GM19468 (cell line): ENCODE data around the gene PINLYP.

Experiments
- ATAC-seq: cut with Tn5 transposase; IDR thresholded peaks from one replicate; pipeline ENCODE4 v1.9.1; 2021; ENCODE audit warnings: mild to moderate bottlenecking, moderate library complexity, moderate number of reproducible peaks; ENCODE audit not compliant: unreplicated experiment; ENCODE audit errors: extremely low read depth

The PINLYP gene

GRCh38 chr19:43575156-43575950, at the start of gene PINLYP, which contains the start of gene XRCC1:
PINLYP (plus strand) TSS chr19:43575801; CDS start chr19:43577192, 1,391 bp downstream.
XRCC1 (minus strand) TSS chr19:43575527; CDS start chr19:43575458, 69 bp downstream.
- ATAC-seq, result peak; percentile 88

- ATAC-seq, result no peak
These were observed 49.5 kb upstream of the PINLYP start for GRCh38 chr19:43525836-43526771.

DNA sequence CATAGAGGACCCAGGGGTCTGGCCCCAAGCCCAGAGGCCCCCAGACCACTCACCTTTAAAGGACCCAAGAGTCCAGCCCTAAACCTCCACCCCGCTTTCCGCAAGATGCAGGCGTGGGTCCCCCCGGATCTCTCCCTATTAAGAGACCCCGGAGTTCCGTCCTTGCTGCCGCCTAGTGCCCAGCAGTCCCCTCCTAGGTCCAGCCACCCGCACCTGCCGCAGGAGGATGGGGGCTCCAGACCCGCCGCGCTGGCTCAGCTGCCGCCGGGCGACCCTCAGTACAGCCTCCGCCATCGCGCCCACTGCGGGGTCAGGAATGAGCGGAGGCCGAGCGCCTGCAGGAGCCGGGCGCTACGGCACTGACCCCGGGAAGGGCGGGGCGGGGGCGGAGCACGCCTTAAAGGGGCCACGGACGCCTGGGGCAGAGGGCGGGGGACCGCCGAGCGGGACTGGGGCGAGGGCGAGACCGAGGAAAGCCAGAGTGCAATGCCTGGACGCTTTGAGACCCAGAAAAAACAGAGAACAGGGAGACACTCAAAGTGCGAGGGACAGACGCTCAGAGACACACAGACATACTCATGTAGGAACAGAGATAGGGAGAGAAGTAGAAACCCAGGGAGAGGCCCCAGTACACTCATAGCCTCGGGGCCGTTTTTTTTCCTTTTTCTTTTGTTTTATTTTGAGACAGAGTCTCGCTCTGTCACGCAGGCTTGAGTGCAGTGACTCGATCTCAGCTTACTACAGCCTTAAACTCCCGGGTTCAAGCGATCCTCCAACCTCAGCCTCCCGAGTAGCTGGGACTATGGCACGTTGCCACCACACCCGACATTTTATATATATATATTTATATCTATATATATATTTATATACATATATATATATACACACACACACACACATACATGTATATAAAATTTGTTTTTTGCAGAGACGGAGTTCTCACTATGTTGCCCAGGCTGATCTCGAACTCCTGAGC, 48.4 kb upstream of the PINLYP start, which contains the start of gene ETHE1:
Gene ETHE1, minus strand, starts transcription at position 318 of the 976 bp plus-strand sequence. Its CDS starts 24 bp downstream, at position 294.
- no peak for ATAC-seq

GRCh38 chr19:43527860-43528622, 47.6 kb upstream of the PINLYP start:
- ATAC-seq, result no peak

- ATAC-seq, result no peak
These were observed 43.0 kb upstream of the PINLYP start for GRCh38 chr19:43532571-43532961.

DNA sequence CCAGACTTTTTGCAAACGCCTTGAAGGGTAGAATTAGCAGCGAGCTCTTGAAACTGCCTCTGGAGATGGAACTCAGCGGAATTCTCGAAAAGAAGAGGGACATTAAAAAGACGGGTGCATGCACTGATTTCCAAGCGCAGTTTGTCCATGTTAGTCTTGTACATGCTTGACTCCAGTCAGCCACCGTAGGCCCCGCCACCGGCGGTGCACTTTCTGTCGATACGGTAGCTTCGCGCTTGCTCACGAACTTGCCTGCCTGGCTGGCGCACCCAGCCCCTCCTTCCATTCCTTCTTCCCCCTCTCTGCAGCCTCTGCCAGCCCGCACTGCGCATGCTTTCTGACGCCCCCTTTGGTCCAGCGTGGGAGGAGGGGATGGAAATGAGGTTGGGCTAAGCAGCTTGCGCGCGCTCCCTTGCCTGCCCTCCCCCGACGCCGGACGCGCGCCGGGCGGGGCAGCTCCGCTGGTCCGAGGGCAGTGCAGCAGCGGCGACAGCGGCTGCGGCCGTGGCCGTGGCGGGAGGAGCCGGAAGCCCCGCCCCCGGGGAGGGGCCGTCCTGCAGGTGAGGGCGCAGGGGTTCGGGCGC, 42.5 kb upstream of the PINLYP start, which contains the start of gene ZNF575:
Gene ZNF575, plus strand, starts transcription at position 227 of the 584 bp plus-strand sequence. CDS start 1,235 bp downstream, outside the sequence.
- ATAC-seq, result peak; percentile 65

- ATAC-seq, result peak; percentile 62
These were observed 41.9 kb upstream of the PINLYP start for GRCh38 chr19:43533546-43534304.

DNA sequence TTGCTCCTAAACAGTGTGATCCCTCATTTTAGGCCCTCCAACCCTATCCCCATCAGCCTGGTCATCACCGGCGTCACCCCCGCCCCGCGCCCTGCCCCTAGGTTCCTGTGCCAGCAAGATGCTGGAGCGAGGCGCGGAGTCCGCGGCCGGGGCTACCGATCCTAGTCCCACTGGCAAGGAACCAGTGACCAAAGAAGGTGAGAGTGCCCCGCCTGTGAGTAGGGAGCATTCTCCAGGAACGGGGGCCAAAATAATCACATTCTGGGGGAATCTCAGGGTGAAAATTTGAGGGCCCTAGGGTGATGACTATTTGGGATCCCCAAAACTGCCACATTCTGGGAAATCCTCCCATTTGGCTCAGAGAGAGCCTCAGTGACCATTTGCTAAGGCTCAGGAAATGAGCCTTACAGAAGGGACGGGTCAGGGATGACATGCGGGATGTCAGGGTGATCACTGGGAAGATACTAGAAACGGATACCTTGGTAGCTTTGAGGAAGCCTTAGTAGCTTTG, 41.2 kb upstream of the PINLYP start:
- ATAC-seq, result no peak

DNA sequence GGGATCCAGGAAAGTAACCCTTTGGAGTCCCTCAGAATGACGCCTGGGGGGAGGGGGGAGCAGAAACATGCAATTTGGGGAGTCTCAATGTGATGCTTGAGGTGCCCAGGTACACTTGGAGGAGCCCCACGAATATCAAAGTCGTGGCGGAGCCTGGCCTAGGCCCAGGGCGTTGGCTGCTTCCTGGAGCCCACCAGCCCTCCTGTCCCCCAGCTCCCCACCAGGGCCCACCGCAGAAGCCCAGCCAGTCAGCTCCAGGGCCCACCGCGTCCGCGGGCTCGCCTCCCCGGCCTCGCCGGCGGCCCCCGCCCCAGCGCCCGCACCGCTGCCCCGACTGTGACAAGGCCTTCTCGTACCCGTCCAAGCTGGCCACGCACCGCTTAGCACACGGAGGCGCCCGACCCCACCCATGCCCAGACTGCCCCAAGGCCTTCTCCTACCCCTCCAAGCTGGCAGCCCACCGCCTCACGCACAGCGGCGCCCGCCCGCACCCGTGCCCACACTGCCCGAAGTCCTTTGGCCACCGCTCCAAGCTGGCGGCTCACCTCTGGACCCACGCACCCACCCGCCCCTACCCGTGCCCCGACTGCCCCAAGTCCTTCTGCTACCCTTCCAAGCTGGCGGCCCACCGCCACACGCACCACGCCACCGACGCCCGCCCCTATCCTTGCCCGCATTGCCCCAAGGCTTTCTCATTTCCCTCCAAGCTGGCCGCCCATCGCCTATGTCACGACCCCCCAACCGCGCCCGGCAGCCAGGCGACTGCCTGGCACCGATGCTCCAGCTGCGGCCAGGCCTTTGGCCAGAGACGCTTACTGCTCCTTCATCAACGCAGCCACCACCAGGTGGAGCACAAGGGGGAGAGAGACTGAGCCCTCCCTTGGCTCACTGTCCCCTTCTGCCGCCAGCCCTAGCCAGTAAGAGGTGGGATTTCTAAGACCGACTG, 40.5 kb upstream of the PINLYP start:
- no peak for ATAC-seq

DNA sequence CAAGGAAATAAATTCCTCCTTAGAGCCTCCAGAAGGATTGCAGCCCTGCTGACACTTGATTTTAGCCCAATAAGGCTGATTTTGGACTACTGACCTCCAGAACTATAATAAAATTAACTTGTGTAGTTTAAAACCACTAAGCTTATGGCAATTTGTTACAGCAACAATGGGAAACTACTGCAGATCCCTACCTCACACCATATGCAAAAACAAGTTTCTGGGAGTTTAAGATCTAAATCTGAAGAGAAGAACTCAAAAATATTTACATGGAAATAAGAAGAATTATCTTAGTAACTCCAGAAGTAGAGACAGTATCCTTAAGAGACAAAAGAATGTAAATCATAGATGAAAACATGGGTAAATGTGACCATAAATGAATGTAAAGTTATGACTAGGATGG, 36.7 kb upstream of the PINLYP start:
- no peak for ATAC-seq

DNA sequence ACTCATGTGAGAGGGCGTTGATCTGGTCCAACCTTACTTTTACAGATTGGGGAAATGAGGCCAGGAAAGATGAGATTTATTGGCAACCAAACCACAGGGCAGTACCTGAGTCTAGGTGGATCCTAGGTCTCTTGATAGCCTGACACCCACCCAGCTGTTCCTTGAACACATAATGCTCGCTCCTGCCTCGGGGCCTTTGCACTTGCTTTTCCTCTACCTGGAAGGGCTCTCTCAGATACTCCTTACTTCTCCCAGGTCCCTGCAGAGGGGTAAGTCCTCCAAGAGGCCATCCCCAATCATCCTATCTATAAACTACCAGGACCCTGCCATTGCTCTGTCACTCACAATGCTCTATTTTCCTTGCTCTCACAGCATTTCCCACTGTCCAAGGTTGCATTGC, 35.2 kb upstream of the PINLYP start:
- no peak for ATAC-seq

- no peak for ATAC-seq
These were observed 33.5 kb upstream of the PINLYP start for GRCh38 chr19:43541920-43542650.

- no peak for ATAC-seq
These were observed 31.5 kb upstream of the PINLYP start for GRCh38 chr19:43544077-43544476.

DNA sequence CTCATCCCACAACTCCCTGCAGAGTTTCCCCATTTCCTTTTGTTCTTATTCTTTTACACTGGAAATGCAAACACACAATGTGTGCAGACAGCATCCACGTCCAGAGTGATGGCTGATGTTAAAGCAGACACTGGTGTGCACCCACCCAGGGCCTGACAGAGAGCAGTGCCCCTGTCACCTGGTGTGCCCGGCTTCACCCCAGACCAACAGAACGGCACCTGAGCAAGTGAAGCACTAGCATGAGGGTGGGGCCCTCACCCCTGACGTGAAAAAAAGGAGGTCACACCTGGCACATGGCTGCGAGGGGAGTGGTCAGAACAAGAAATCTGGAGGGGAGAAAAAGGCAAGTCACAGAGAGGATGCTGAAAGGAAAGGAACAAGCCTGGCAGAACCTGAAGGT, 30.3 kb upstream of the PINLYP start:
- ATAC-seq, result no peak

- ATAC-seq, result no peak
These were observed 29.6 kb upstream of the PINLYP start for GRCh38 chr19:43545981-43546380.

DNA sequence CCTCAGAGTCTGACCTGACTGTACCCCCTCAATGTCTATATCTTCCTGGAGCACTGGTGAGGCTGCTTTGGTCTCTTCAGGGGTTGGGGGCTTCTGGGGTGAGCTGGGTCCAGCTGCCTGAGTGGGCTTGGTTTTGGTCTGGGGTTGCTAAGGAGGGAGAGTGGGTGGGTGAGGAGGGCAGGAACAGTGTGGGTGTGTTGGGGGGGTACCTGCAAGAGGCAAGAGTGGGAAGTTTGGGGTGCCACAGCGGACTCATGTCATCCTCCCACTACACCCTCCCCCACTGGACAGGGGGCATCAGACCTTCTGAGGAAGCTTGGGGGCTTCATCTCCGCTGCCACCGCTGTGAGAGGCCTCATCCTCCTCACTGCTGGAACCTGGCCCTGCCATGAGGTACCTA, 29.0 kb upstream of the PINLYP start:
- no peak for ATAC-seq
